SIG-M5 treated with dmso at 0.1 percent for 504 hours (cell line): Measurements from ENCODE around the gene ASPRV1.

ENCODE experiments used
- DNase-seq: peaks from one replicate; lab custom pipeline; 2025; ENCODE audit not compliant: unreplicated experiment; lab: John Stamatoyannopoulos, UW

ASPRV1 gene

GRCh38 chr2:69914164-69914949, 47.1 kb downstream of the ASPRV1 start:
- peak; percentile 100 for DNase-seq

GRCh38 chr2:69911985-69912563, 49.4 kb downstream of the ASPRV1 start:
- peak; percentile 83 for DNase-seq
